Omental fat pad (tissue), 4 donors: ENCODE results near the gene NIP7. TPM values are rescaled to one million over a fixed set of nuclear protein-coding genes. Genes with fewer than 3 reads are reported as not detected.

Source experiments
- ATAC-seq: fragments of 150-250 bp; one replicate; pipeline ENCODE4 v1.9.1; 2016; ENCODE audit warnings: mild to moderate bottlenecking, moderate library complexity; ENCODE audit not compliant: low FRiP score
- DNase-seq: peaks from one replicate; pipeline ENCODE4 v3.0.0-alpha.2; 2019; ENCODE audit warnings: low spot score
- CTCF ChIP-seq, 3 donors: fragments of 450-650 bp; IDR thresholded peaks; one replicate each; pipeline ENCODE4 v1.5.1; 2016 to 2017; ENCODE audit warnings: antibody characterized with exemption in 3 of 3, mild to moderate bottlenecking in 3 of 3, moderate library complexity in 2 of 3
- total RNA-seq, 4 donors: library from RNA; depleted of rRNA; stranded (reverse); fragments of >200 nt; gene quantifications; one replicate each; pipeline ENCODE4 v1.1.0, GENCODE V29; 2016

Gene NIP7
- total RNA-seq, 4 donors from 2014 or later = 14.7 to 56.8 (median 17.1) TPM

GRCh38 chr16:69373019-69373418 is 33.4 kb downstream of the NIP7 start:
- no peak for TF ChIP-seq CTCF (IDR thresholded peaks at IDR 0.05)
- DNase-seq (no peak), ATAC-seq (no peak)

GRCh38 chr16:69376393-69377059 is 37.0 kb downstream of the NIP7 start:
- no peak for TF ChIP-seq CTCF (IDR thresholded peaks at IDR 0.05)
- ATAC-seq = no peak
- no peak for DNase-seq

- no peak for DNase-seq
- TF ChIP-seq CTCF (IDR thresholded peaks at IDR 0.05) = no peak
- ATAC-seq = no peak
Observed at GRCh38 chr16:69378036-69378435, 38.5 kb downstream of the NIP7 start.

GRCh38 chr16:69378760-69379159 is 39.2 kb downstream of the NIP7 start:
- no peak for DNase-seq
- no peak for ATAC-seq
- TF ChIP-seq CTCF (IDR thresholded peaks at IDR 0.05) = no peak

DNA sequence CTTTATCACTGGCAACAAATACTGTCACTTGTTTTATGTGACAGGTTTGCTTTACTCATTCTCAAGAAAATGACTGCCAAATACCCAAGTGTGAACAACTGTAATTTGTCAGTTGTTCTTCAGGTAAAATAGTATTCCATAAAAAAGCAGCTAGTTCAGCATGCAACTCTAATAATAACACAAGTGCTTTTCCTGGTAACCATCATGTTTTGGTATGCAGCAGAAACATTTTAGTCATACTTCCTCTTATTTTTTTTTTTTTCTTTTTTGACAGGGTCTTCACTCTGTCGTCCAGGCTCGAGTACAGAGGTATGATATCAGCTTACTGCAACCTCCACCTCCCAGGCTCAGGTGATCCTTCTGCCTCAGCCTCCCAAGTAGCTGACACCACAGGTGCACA is 41.7 kb downstream of the NIP7 start:
- DNase-seq = no peak
- no peak for TF ChIP-seq CTCF (IDR thresholded peaks at IDR 0.05)
- ATAC-seq = no peak

DNA sequence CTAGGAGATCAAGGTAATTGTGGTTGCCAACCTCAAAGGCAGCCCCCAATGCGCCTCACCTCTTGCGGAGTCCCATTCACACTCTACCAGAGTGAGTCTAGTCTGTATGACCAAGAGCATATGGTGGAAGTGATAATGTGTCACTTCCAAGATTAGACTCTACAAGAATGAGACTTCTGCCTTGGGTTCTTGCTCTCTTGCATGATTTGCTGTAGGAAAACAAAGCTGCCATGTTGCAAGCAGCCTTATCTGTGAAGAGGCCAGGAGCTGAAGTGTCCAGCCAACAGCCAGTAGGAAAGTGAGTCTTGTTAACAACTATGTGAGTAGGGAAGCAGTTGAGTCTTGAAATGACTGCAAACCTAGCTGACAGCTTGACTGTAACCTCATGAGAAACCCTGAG is 42.8 kb downstream of the NIP7 start:
- no peak for DNase-seq
- TF ChIP-seq CTCF (IDR thresholded peaks at IDR 0.05) = no peak
- no peak for ATAC-seq

GRCh38 chr16:69384974-69385373 is 45.4 kb downstream of the NIP7 start:
- no peak for ATAC-seq
- no peak for TF ChIP-seq CTCF (IDR thresholded peaks at IDR 0.05)
- no peak for DNase-seq
